Astrocyte of the cerebellum (primary cell): ENCODE results near the gene NBPF11.
A peak's percentile ranks its signal among the peaks of the same experiment; 100 is the strongest.
"Not testable (repeated sequence)": the region's sequence is repeated elsewhere in the genome, so short reads cannot be mapped to it uniquely, and the experiment has no call there.

Experiments used
- DNase-seq: peaks from one replicate; pipeline ENCODE4 v3.0.0-alpha.2; 2011; ENCODE audit warnings: low read depth
- H3K4me3 ChIP-seq: 2 replicates; pipeline ENCODE4 v1.5.1; 2011; ENCODE audit warnings: mild to moderate bottlenecking, low read depth, low read length, moderate library complexity
- in situ Hi-C: cut with HindIII; loops from 2 replicates; pipeline ENCODE4 v1.10.0; 2017; ENCODE audit warnings: low sequenced_read_pairs
- TF ChIP-seq, protein P1 (sequence below): IDR thresholded peaks from 2 replicates; pipeline ENCODE4 v1.5.1; 2012; ENCODE audit warnings: low read length, low read depth, moderate library complexity, mild to moderate bottlenecking; ENCODE audit errors: missing control alignments

Gene NBPF11

GRCh38 chr1:148151911-148152656 is at the start of gene NBPF11:
Gene NBPF11, minus strand, starts transcription at chr1:148152281. Its CDS starts 25,278 bp downstream, at chr1:148127003.
- in situ Hi-C loops: not testable (repeated sequence)

DNA sequence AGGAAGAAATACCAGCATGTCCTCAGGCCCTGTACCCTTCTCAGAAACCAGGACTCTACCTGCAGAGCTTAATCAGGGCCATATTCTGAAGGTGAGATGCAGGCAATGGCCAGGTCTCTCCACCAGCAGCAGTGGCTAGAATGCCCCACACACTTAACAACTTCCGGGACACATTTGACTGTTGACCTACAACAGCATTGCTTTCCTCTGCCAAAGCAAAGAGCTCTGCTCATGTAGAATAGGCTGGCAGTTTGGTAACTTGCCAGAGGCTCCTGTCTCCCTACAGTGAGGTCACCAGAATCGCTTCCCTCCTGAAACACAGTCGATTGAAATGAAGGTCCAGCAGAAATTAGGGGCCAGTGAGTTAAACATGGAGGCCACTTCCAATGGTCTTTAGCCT is 45.3 kb upstream of the NBPF11 start:
- H3K4me3 ChIP-seq, DNase-seq, in situ Hi-C loops: not testable (repeated sequence)

More at GRCh38 chr1:148151911-148152656, at the start of gene NBPF11:
- peak within 1 kb of the TSS; percentile 58 for H3K4me3 ChIP-seq
- peak; percentile 37 for DNase-seq

- DNase-seq, H3K4me3 ChIP-seq, in situ Hi-C loops: not testable (repeated sequence)
These were observed 44.9 kb upstream of the NBPF11 start for GRCh38 chr1:148196949-148197348.

GRCh38 chr1:148195115-148195514 is 43.0 kb upstream of the NBPF11 start:
- H3K4me3 ChIP-seq, in situ Hi-C loops, DNase-seq: not testable (repeated sequence)

GRCh38 chr1:148188768-148189167 is 36.7 kb upstream of the NBPF11 start:
- in situ Hi-C loops, DNase-seq: not testable (repeated sequence)

GRCh38 chr1:148178682-148179081 is 26.6 kb upstream of the NBPF11 start:
- H3K4me3 ChIP-seq, DNase-seq, in situ Hi-C loops: not testable (repeated sequence)

More at GRCh38 chr1:148188768-148189167, 36.7 kb upstream of the NBPF11 start:
- H3K4me3 ChIP-seq: not testable (repeated sequence)

- in situ Hi-C loops, H3K4me3 ChIP-seq, DNase-seq: not testable (repeated sequence)
These were observed 23.3 kb upstream of the NBPF11 start for GRCh38 chr1:148175414-148175813.

GRCh38 chr1:148171995-148172394 is 19.9 kb upstream of the NBPF11 start:
- in situ Hi-C loops, H3K4me3 ChIP-seq, DNase-seq: not testable (repeated sequence)

DNA sequence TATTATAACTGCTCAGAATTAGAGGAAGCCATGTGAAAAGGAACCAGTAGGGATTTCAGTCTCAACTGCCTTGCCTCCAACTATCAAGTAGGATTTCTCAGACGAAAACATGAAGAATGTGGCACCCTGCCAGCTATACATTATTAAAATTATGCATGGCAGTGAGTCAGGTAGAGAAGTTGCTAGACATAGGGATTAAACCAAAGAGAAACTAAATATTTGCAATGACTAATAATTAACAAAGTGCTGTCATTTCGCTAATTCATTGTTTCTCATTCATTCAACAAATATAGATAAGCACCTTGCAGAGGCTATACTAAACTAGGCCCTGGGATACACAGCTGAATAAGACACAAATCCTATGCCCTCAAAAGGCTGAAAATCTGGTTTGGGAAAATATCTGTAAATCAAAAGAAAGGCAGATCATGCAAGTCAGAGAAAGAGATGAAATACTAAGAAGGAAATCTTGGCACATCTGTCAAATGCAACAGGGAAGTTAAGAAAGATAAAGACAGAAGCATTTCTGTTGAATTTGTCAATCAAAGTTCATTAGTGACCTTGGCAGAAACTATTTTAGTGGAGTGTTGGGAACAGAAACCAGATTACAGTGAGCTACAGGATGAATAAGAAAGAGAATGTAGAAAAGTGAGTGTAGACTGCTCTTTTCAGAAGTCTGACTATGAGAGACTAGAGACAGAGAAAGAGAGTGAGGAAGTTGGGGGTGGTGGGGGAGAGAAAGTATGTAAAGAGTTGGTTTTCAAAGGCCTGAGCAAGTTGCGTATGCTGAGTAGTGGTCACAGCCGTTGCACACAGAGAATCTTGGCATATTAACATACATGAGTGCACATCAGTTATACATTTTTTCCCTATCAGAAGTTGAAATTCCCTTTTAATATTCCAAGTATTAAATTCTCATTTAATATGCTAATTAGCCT is 14.7 kb upstream of the NBPF11 start:
- in situ Hi-C loops: no loop called here
- DNase-seq: no peak
- TF ChIP-seq, protein P1, sequence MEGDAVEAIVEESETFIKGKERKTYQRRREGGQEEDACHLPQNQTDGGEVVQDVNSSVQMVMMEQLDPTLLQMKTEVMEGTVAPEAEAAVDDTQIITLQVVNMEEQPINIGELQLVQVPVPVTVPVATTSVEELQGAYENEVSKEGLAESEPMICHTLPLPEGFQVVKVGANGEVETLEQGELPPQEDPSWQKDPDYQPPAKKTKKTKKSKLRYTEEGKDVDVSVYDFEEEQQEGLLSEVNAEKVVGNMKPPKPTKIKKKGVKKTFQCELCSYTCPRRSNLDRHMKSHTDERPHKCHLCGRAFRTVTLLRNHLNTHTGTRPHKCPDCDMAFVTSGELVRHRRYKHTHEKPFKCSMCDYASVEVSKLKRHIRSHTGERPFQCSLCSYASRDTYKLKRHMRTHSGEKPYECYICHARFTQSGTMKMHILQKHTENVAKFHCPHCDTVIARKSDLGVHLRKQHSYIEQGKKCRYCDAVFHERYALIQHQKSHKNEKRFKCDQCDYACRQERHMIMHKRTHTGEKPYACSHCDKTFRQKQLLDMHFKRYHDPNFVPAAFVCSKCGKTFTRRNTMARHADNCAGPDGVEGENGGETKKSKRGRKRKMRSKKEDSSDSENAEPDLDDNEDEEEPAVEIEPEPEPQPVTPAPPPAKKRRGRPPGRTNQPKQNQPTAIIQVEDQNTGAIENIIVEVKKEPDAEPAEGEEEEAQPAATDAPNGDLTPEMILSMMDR: no peak

DNA sequence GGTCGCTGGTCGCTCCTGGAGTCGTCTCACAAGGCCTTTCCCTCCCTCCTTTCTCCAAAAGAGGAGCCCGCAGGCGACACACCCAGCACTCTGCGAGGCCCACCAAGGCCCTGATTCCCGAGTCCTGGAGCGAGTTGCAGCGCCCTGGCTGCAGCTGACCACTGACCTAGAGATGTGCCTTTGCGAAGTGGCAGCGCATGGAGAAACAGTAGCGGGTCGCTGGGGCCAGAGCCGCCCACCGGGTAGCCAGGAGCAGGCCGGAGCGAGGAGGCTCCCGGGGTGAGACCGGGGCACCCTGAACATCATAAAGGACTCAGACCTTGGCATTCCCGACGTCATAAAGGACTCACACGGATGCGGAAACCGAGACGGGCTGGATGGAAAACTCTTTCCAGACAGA is 10.3 kb upstream of the NBPF11 start:
- no peak overlapping the region for H3K4me3 ChIP-seq
- no peak for DNase-seq
- TF ChIP-seq, protein P1: no peak
- in situ Hi-C loops: no loop called here

More for the DNA sequence above, 14.7 kb upstream of the NBPF11 start:
- H3K4me3 ChIP-seq: no peak overlapping the region
